Stimulated activated CD8-positive, alpha-beta memory T cell treated with anti-CD3 and anti-CD28 coated beads, Interleukin-12 subunit alpha, Interleukin-12 subunit beta, amount 100 ng/mL, for 24 hours (primary cell): ENCODE results near the gene TMEM89.
A peak's percentile ranks its signal among the peaks of the same experiment; 100 is the strongest.

ENCODE experiments used
- DNase-seq: peaks from one replicate; pipeline ENCODE4 v3.0.0-alpha.2; 2020; ENCODE audit errors: extremely low read depth

TMEM89 gene

DNA sequence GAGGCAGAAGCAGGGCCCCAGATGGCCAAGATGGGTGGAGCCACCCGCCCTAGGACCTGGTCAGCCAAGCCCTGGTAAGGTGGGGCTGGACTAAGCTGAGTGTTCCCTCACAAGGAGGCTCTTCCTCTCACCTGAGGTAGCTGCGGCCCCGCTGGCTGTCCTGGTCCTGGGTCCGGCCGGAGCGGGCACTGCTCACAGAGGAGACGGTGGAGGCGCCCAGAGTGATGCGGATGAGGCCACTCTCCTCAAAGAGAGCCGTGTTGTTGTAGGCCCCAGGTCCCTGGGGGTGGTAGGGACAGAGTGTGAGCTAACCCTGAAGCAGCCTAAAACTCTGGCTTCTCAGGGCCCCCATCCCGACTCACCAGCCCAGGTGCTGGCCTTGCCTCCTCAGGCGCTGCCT lies 21.0 kb upstream of the TMEM89 start:
- DNase-seq = no peak

DNA sequence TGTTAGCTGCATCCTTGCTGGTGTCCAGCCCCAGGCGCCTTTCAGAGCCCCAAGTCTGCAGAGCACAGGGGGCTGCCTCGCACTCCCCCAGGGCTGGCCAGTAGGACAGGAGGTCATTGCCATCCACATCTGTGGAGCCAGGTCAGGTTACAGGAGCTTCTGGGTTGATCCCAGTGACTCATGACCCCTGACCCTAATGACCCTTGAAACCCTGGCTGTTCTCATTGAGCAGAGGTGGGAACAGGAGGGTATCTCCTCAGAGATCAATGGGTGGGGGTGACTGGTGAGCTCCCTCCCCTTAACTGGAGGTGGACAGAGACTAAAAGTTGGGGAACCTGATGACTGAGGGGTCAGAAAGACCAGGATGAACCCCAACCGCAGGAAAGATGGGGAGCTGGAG lies 19.8 kb upstream of the TMEM89 start:
- no peak for DNase-seq

DNA sequence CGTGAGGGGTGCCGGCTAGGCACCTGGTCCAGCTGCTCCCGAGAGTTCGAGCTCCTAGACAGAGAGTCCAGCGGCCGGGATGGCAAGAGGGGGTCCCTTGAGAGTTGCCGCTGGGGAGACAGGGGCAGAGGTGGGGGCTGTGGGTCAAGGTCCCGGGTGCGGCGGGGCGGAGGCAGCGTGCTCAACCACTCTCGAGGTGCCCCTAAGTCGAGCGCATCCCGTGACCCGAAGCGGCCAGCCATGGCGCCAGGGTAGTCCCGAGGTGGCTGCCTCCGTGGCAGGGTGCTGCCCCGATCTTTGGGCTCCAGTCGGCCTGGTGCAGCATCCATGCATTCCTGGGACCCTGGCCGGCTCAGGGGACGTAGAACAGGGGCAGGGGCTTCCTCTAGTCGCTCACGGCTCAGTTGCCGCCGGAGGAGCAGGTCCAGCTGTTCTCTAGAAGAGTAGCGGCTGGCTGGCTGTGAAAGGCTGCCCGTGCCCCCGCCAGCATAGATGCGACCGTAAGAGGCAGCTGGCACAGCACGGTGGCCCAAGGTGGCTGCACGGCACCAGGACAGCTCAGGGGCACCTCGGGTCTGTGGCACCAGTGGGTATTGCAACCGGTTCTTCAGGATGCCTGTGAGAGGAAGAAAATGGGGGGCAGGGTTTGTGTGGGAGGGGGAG lies 18.5 kb upstream of the TMEM89 start:
- no peak for DNase-seq

DNA sequence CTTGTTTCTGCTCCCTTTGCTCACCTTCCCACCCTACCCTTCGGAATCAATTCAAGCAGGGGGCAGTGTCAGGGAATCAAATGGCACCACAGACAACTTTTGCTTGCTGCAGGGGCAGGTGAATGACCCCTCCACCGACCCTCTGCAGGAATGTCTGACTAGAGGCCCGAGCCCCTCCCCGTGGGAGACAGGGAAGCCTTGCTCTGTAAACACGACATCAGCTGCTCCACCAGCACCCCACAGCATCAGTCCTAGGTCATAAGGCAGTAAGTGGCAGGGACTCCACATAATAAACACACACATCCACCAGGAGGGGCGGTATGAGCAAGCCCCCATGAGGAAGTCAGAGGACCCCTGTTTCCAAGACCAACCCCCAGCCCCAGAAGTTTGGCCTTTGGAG lies 15.7 kb upstream of the TMEM89 start:
- DNase-seq = no peak

DNA sequence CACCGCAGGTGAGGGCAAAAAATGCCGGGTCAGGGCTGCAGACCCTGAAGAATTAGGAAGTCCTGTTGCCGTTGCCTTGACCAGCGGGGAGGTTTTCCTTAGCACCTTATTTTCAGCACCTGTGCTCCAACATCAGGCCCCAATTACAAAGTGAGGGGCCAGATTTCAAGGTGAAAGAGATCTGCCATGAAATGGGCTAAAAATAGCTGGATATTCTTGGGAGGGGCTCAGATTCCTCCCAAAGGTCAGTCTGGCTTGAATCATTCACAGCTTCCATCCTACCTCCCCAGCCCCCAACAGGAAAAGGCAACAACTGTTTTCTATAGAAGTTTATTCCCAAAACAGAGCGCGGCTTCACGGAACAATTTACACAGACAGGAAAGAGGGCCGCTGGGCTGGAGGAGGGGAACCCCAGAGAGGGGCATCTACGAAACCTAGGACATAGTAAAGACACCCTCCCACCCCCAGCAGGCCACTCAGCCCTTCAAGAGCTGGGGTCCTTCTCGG lies 14.6 kb upstream of the TMEM89 start:
- no peak for DNase-seq

DNA sequence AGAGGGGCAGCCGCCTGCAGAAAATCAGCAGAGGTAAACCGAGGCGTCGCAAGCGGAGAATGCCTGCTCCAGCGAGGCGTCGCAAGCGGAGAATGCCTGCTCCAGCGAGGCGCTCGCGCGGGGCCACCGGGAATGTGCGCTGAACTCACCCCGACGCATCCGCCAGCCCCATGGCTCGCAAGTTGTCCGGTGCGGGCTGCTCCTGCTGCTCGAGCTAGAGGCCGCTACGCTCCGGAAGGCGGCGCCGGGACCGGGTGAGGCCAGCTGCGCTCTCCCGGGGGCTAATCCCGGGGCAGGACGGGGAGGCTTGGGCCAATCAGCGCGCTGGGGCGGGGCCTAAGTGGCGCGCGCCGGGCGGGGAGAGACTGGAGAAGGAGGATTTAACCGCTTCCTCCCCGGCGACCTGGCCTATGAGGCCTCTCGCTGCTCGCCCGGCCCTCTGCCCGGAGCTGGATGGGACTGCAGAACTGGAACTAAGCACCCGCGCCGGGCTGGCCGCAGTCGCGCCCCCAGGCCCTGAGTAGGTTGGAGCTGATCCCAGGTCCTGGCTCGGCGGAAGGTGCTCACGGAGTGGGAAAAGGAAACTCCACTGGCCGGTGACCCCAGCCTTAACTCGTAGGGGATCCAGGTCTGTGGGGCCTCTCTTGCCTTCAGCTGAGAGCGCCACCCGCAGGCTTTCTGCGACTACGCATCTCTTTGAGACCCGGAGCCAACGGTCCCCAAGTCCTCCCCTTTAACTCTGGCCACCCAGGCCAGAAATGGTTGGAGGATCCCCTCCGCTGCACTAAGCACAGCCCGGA lies 13.9 kb upstream of the TMEM89 start, which contains the start of gene SLC26A6:
Gene SLC26A6, minus strand, starts transcription at position 240 of the 800 bp plus-strand sequence. Its CDS starts 68 bp downstream, at position 172.
- peak; percentile 86 for DNase-seq

DNA sequence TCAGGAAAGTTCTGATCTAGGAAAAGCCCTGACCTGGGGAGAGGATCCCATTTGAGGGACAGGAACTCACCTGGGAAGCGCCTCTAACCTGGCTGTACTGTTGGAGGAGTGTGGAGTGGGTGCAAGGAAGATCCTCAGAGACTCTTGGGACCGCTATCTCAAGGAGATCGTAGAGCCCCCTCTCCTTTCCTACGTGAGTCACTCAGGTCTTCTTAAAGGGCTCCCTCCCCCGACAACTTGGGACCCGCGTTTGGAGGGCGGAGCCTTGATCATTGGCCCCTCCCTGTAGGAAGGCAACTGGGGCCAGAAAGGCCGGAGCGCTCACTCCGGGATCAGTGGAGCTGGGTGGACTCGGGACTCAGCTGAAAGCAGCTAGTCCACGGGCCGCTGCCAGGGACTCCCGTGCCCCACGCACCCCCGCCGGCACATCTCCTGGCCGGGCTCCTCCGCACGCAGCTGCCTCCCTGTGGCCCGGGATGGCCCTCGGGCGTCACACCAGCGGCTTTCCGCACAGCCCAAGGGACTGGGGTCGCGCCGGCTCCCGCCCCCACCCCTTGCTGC lies 13.2 kb upstream of the TMEM89 start:
- no peak for DNase-seq

DNA sequence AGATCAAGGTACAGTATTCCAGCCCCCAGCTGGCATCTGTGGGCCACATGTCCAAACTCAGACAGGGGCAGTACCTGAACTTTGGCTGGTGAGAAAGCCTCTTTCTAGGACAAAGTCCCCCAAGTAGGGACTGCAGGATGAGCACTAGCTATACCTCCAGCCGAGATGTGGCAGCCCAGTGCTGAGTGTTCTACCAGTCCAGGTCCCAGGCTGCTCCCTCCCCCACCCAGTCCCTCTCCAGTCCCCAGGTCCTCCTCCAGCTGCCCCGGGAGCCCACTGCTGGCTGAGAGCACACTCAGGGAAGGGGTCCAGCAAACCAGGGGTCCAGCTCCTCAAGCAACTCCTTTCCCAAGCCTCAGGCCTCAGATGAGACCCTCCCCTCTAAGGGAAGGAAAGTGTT lies 12.2 kb upstream of the TMEM89 start:
- no peak for DNase-seq

DNA sequence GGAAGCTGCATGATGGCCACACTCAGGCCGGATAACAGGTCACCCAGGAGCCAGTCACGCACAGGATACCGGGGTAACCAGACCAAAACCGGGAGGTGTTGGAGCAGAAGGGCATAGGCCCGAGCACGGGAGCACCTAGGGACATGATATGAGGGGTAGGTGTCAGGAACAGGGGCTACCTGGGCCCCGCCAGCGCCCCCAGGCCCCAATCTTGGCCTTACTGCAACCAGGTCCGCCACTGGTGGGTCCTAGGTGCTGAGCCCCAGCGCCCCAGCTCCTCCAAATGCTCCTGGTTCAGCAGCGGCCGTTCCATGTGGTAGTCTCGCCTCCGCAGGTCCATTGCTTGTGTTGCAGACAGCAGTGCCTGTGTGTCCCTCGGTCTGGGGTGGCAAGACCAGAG lies 11.7 kb upstream of the TMEM89 start:
- no peak for DNase-seq

DNA sequence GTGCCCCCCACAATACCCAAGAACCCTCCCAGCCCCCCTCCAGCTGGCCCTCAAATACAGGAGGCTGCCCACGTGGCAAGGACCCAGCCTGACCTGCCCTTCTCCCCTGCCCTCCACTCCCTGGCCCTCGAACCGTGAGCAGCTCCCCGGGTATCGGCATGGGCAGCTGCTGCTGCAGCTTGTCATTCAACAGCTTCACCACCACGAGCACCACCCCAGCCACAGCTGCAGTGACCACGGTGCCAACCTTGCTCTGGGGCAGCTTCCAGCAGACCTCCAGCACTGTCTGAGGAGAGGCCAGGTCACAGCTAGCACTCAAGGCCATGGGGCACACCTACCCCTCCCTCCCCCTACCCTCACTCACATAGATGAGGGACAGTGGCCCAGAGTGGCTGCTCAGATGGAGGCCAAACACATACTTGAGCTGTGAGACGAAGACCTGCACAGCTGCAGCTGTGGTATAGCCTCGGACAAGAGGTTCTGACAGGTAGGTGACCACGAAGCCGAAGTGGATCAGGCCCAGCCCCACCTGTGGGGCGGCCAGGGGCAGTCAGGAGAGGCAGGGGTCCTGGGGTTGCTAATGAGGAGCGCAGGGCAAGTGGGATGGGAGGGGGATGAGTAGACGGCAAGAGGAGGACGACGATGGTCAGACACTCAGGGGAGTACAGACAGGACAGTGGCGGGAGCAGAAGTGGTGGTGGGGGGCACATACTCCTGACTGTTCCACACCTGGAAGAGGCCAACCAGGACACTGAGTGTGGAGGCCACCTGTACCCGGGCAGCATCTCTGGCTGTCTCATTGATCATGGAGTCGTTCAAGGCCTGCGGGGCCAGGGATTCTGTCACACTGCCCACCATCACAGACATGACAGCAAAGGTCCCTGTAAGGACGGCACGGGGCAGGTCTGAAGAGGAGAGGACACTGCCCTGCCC lies 10.2 kb upstream of the TMEM89 start:
- DNase-seq = no peak

DNA sequence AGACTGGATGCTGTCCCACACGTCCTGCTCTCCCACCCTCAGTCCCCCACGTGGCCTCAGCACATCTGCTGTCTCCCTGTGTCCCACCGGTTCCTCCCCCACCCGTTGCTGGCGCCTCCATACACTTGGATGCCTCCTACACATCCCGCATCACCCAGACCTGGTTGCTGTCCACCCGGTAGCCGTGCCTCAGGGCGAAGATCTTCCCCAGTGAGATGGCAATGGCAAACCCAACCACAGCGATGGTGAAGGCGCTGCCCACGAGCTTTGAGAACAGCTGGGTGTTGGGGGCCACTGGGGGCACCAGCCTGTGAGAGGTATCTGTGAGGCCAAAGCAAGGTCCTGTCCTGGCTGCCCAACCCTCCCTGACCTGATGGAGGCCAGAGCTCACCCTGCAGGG lies 9.3 kb upstream of the TMEM89 start:
- no peak for DNase-seq

DNA sequence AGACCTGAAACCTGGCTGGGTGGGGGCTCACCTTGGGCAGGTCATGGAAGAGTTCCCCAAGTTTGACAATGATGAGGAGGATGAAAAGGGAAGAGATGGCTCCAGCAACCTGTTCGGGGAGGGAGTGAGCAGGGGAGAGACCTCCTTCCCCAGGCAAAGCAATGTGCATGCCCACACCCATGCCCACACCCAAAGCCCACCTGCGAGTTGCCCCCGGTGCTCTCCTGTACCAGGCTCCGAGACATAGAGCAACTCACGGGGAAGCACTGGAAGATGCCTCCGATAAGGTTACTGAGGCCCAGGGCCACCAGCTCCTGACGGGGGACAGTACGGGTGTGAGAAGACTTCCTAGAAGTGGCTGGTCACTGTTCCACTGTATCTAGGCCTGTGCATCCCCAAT lies 8.8 kb upstream of the TMEM89 start:
- no peak for DNase-seq

DNA sequence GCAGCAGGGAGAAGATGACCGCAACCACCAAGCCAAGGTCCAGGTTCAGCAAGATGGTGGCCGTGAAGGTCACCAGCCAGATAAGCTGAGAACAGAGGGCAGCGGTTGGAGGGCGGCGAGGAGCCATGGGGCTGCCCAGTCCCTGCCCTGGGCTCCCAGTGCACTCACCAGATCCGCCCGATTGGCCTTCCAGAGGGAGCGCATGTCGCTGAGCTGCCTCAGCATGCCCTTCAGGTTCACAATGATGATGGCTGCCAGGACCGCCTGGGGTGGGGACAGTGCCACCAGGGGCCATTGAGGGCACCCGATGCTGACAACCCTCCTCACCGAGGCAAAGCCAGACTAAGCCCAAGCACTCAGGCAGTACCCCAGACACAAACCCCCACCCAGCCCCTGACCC lies 8.3 kb upstream of the TMEM89 start:
- no peak for DNase-seq

DNA sequence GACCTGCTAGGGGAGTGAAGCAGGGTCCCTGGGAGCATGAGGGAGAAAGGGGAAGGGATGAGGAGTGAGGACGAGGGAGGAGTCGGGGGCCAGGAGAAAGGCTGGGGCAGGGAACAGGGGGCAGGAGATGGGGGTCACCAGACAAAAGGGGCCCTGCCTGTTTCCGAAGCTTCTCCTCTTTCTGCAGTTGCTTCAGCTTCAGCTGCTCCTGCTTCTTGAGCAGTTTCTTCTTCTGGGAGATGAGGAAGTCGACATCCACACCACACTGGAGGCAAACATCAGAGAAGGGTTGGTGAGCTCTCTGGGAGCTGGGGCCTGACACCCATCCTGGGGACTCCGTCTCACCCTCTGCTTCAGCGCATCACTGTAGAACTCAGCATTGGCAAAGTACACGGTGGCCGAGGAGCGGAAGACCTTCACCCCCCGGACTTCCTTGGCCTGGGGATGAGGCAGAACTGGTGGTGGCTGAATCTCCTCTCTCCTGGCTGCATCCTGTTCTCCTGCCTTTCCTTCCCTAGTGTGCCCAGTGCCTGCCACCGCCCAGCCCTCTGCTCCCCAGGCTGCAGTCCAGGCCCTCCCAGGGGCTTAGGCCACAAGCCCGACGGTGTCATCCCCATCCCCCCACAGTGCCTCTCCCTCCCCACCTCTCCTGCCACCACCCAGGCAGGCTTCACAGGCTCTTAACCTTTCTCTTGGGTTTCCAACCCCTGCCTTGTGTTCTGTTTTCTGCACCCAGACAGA lies 6.9 kb upstream of the TMEM89 start:
- DNase-seq = no peak

DNA sequence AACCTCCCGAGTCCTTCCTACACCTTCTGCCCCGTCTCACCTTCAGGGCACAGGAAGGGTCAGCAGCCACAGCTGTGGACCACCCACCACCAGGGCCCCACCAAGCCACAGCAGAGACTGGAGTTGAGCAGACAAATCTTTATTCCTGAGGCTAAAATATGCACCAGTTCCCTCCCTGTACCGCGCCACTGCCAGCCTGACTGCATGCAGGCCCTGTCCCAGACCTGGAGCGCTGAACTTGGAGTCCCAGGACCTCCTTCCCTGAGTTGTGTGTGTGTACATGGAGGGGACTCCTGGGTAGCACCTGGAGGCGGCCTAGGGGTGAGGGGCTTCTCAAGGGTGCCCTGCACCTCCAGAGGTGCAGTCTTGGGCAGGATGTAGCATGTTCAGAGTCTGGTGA lies 4.0 kb upstream of the TMEM89 start:
- DNase-seq = no peak

DNA sequence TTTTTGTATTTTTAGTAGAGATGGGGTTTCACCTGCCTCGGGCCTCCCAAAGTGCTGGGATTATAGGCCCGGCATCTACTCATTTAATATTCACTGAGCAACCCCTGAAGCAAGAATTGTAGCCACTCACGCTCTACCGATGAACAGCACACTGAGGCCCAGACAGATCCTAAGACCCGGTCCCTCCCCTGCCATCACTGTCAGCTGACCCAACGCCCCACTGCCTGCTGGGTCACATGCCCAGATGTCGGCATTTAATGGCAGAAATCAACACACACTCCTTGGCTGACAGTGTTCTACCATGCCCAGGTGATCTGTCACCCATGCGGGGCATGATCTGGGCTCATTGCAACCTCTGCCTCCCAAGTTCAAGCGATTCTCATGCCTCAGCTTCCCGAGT lies 3.2 kb upstream of the TMEM89 start:
- DNase-seq = no peak

DNA sequence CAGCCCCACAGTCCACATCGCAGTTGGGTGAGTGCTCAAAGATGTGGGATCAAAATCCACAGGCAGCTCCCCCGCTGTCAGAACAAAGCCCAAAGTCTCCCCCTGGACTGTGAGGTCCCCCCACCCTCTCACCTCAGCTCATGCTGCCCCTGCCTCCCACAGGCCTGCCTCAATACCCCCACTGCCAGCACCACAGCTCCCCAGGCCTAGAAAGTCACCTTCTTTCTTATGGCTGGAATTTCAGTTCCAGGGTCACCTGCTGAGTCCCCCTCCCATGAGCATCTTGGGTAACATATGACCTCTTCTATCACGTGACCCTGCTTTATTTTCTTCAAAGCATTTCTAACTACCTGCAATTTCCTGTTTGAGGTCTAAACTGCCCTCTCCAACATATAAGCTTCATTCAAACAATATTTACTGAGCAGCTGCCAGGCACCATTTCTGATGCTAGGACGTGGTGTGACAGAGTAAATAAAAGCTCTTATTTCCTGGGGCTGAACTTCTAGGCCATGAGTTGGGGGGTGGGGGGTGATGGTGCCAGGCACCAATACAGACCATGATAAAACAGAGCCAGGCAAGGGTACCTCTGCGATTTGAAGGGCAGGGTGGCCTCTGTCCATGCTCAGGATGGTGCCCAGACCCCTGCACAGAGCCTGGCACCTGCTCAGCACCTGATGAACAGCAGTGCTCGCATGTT lies 2.4 kb upstream of the TMEM89 start:
- DNase-seq = no peak

DNA sequence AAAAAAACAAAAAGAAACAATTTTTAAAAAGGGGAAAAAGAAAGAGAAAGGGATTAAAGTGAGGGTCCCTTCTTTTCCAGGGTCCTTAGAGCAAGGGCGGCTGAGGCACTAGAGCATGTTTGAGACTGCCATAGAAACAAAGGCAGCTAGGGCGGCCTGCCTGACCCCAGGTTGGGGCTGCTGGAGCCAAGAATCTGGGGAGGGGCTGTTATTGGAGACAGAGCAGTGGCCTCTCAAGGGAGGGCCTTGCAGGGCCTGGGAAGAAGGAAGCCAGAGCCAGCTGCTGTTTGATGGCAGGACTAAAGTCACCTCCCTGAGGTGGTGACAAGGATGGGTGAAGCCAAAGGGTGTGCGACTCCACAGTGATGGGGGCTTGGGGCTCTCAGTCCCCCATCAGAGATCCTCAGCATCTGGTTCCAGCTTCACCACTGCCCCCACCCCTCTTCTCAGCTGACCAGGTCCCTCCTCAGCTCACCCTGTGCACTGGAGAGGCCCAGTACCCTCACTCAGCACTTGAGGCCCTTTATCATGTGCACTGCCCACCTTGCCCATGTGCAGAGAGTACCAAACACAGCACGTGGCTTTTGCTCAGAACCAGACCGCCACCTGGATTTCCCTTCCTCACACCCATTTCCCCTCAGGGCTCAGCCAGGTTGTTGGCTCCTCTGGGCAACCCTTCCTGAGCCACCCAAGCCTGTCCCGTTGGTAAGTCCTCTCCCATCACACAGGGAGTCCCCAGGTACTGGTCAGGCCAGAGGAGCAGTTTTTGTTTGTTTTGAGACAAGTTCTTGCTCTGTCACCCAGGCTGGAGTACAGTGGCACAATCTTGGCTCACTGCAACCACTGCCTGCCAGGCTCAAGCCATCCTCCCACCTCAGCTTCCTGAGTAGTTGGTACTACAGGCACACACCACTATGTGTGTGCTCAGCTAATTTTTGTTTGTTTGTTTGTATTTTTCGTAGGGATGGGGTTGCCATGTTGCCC lies 1.7 kb downstream of the TMEM89 start:
- no peak for DNase-seq

DNA sequence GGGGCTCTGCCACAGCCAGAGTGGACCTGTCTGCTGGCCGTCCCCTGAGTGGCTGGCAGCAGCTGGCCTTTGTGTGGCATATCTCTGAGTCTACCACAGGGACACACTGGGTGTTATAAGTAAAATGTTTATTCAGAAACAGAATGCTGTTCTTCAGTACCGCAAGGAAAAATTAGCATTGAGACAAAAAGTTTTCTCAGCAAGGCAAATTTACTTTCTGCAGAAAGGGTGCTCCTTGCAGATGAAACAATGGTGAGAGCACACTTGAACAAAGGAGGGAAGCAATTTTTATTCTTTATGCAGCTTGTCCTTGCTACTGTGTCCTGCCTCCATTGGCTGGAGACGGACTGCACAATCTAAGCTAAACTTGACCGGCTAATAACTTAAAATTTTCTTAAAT lies 4.0 kb downstream of the TMEM89 start:
- no peak for DNase-seq
